ENCODE measurements around the gene PFKM.

DNA sequence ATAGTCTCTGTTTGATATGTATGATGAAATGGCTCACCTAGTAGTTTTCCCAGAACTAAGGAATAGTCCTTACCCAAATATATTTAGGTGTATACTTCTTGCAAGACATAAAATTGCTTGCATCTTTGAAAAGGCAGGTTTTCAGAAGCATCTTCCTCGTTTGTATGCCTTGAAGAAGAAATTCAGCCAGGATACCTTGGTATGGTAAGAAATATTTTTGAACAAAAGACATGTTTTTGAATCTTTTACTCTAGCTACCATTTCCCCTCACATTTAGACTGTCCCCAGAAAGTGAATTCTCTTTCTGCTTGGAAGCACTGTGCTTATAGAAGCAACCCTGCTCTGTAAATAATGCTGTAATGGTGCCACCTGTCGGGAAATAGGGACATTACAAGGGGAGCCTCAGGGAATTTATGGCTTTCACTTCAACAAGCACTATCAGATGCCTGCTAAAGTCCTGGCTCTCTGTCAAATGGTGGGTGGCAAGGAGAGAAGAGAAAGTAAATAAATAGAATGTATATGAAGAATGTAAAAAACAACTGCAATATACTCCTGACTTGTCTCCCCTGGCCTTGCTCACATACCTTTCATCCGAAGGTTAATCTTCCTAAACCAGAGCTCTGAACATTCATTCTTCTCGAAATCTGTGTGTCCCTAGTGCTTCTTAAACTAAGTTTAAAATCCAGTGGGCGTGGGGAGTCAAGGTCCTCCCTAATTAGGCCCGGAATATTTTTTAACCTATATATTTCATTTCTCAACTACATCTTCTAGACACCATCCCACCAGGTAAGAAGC, 70.4 kb downstream of the PFKM start:
- no peak for TF ChIP-seq POLR2A (IDR thresholded peaks at IDR 0.05; ENCODE audit: low read depth, low read length)
- TF ChIP-seq TAF1 (IDR thresholded peaks at IDR 0.05; ENCODE audit: low read depth, low read length), result no peak
- TF ChIP-seq POLR2AphosphoS5 (IDR thresholded peaks at IDR 0.05; ENCODE audit: low read depth, low read length), result no peak
- no peak for TF ChIP-seq SPI1 (IDR thresholded peaks at IDR 0.05; ENCODE audit: low read depth, low read length)
